HepG2 (cell line): ENCODE data around the gene VPS18. TPM values are rescaled to one million over a fixed set of nuclear protein-coding genes. Genes with fewer than 3 reads are reported as not detected.

ENCODE experiments used
- CHD4 ChIP-seq: fragments of 200-600 bp; sonication (generic); IDR thresholded peaks from 2 replicates; pipeline ENCODE4 v1.7.0; 2017; ENCODE audit warnings: mild to moderate bottlenecking, low read length, borderline replicate concordance
- JDP2 ChIP-seq: sonication (generic); formaldehyde crosslinking; IDR thresholded peaks from 2 replicates; pipeline ENCODE4 v1.8.1; 2022; ENCODE audit warnings: missing genetic modification reagents, borderline replicate concordance
- KMT2A ChIP-seq: sonication (generic); formaldehyde crosslinking; IDR thresholded peaks from 2 replicates; pipeline ENCODE4 v1.4.0; 2020; ENCODE audit warnings: missing genetic modification reagents
- MYC ChIP-seq: sonication (generic); formaldehyde crosslinking; IDR thresholded peaks from 2 replicates; pipeline ENCODE4 v1.9.0; 2021; ENCODE audit warnings: missing genetic modification reagents, borderline replicate concordance
- PAF1 ChIP-seq: IDR thresholded peaks from 2 replicates; pipeline ENCODE4 v1.6.1; 2016; ENCODE audit warnings: missing genetic modification reagents, missing compliant biosample characterization
- RXRA ChIP-seq: sonication (generic); formaldehyde crosslinking; IDR thresholded peaks from 2 replicates; pipeline ENCODE4 v1.5.1; 2020; ENCODE audit warnings: missing genetic modification reagents
- SNAI1 ChIP-seq: sonication (generic); formaldehyde crosslinking; IDR thresholded peaks from 2 replicates; pipeline ENCODE4 v1.5.0; 2020; ENCODE audit warnings: mild to moderate bottlenecking, missing genetic modification reagents, borderline replicate concordance
- SOX5 ChIP-seq: IDR thresholded peaks from 2 replicates; pipeline ENCODE4 v1.6.1; 2016; ENCODE audit warnings: borderline replicate concordance
- XBP1 ChIP-seq: sonication (generic); formaldehyde crosslinking; IDR thresholded peaks from 2 replicates; pipeline ENCODE4 v1.5.0; 2020; ENCODE audit warnings: missing genetic modification reagents
- ZNF12 ChIP-seq: sonication (generic); formaldehyde crosslinking; IDR thresholded peaks from 2 replicates; pipeline ENCODE4 v1.5.0; 2020; ENCODE audit warnings: missing genetic modification reagents
- ZNF354B ChIP-seq: sonication (generic); formaldehyde crosslinking; IDR thresholded peaks from 2 replicates; pipeline ENCODE4 v1.8.0; 2022; ENCODE audit warnings: mild to moderate bottlenecking, missing genetic modification reagents
- ZNF672 ChIP-seq: sonication (generic); formaldehyde crosslinking; IDR thresholded peaks from 2 replicates; pipeline ENCODE4 v1.8.1; 2022; ENCODE audit warnings: missing genetic modification reagents
- ZNF878 ChIP-seq: sonication (generic); formaldehyde crosslinking; IDR thresholded peaks from 2 replicates; pipeline ENCODE4 v1.8.1; 2023; ENCODE audit warnings: mild to moderate bottlenecking, missing genetic modification reagents, moderate library complexity
- polyA plus RNA-seq, 8 experiments: library from polyadenylated mRNA; depleted of rRNA in 3 of 8; stranded (reverse) in 7 of 8; unstranded in 1 of 8; fragments of >200 nt; fragmentation: Illumina TruSeq in 4 of 8; extraction: Trizol in 4 of 8; gene quantifications; 2 replicates each; pipeline versions ENCODE4 v1.2.1 to v1.2.3, GENCODE V29; 2011 to 2016; ENCODE audit warnings: low read depth in 4 of 8, missing spikeins in 1 of 8, mixed read lengths in 1 of 8; ENCODE audit not compliant: insufficient read depth in 1 of 8
- total RNA-seq, 5 experiments: library from RNA; depleted of rRNA; stranded (reverse); fragments of >200 nt; fragmentation: Illumina TruSeq; extraction: Trizol; gene quantifications; 2 replicates each; pipeline ENCODE4 v1.2.3, GENCODE V29; 2016; ENCODE audit warnings: low read depth in 1 of 5
- TF ChIP-seq, protein P1 (sequence below): sonication (generic); formaldehyde crosslinking; IDR thresholded peaks from 2 replicates; pipeline ENCODE4 v1.4.0; 2020; ENCODE audit warnings: mild to moderate bottlenecking, missing genetic modification reagents
- TF ChIP-seq, protein P2 (sequence below): IDR thresholded peaks from 2 replicates; pipeline ENCODE4 v1.6.1; 2012; ENCODE audit warnings: low read length, improper control_type of control experiment
- TF ChIP-seq, protein P3 (sequence below), 2 experiments: fragments of 450-650 bp in 1 of 2; sonication (generic) in 1 of 2; formaldehyde crosslinking in 1 of 2; IDR thresholded peaks; 2 replicates each; pipeline versions ENCODE4 v1.6.1 to v1.8.0; 2016 to 2022; ENCODE audit warnings: antibody characterized with exemption in 1 of 2, mild to moderate bottlenecking in 1 of 2, missing genetic modification reagents in 1 of 2

VPS18 gene
- total and polyA plus RNA-seq, 2 of the 13 experiments (the other 11 are each of a cell fraction or from before 2014, with no cell fraction given): 5.8 to 17.0 TPM

DNA sequence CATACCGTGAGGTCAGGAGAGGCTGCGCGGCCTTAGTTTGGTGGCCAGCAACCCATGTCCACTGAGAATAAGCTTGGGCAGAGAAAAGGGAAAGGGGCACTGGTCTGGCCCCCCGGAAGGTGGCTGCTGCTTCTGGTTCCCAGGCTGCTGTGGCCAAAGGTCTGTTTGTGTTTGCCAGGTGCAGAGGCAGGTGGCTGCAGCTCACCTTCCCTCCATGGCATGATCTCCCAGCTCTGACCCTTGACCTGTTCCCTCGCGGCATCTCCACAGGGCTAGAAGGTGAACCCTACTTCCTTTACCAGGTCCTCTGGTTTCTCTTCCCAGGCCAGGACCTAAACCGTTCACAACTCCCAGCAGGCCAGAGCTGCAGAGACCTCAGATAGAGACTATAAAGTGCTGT lies 13.8 kb downstream of the VPS18 start (continued):
- TF ChIP-seq, protein P1, sequence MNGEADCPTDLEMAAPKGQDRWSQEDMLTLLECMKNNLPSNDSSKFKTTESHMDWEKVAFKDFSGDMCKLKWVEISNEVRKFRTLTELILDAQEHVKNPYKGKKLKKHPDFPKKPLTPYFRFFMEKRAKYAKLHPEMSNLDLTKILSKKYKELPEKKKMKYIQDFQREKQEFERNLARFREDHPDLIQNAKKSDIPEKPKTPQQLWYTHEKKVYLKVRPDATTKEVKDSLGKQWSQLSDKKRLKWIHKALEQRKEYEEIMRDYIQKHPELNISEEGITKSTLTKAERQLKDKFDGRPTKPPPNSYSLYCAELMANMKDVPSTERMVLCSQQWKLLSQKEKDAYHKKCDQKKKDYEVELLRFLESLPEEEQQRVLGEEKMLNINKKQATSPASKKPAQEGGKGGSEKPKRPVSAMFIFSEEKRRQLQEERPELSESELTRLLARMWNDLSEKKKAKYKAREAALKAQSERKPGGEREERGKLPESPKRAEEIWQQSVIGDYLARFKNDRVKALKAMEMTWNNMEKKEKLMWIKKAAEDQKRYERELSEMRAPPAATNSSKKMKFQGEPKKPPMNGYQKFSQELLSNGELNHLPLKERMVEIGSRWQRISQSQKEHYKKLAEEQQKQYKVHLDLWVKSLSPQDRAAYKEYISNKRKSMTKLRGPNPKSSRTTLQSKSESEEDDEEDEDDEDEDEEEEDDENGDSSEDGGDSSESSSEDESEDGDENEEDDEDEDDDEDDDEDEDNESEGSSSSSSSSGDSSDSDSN (CRISPR knock-in tag): no peak
- TF ChIP-seq KMT2A (CRISPR knock-in tag) (no peak), SOX5 (no peak), MYC (CRISPR knock-in tag) (0 out of 2 replicates have a peak, but pooled peaks have one; percentile 34), ZNF354B (CRISPR knock-in tag) (no peak), ZNF12 (no peak), JDP2 (no peak), RXRA (CRISPR knock-in tag) (no peak), PAF1 (no peak), XBP1 (CRISPR knock-in tag) (no peak), CHD4 (no peak), ZNF672 (CRISPR knock-in tag) (no peak), SNAI1 (CRISPR knock-in tag) (no peak), ZNF878 (no peak)
- TF ChIP-seq, protein P2, sequence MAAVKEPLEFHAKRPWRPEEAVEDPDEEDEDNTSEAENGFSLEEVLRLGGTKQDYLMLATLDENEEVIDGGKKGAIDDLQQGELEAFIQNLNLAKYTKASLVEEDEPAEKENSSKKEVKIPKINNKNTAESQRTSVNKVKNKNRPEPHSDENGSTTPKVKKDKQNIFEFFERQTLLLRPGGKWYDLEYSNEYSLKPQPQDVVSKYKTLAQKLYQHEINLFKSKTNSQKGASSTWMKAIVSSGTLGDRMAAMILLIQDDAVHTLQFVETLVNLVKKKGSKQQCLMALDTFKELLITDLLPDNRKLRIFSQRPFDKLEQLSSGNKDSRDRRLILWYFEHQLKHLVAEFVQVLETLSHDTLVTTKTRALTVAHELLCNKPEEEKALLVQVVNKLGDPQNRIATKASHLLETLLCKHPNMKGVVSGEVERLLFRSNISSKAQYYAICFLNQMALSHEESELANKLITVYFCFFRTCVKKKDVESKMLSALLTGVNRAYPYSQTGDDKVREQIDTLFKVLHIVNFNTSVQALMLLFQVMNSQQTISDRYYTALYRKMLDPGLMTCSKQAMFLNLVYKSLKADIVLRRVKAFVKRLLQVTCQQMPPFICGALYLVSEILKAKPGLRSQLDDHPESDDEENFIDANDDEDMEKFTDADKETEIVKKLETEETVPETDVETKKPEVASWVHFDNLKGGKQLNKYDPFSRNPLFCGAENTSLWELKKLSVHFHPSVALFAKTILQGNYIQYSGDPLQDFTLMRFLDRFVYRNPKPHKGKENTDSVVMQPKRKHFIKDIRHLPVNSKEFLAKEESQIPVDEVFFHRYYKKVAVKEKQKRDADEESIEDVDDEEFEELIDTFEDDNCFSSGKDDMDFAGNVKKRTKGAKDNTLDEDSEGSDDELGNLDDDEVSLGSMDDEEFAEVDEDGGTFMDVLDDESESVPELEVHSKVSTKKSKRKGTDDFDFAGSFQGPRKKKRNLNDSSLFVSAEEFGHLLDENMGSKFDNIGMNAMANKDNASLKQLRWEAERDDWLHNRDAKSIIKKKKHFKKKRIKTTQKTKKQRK: no peak
- TF ChIP-seq, protein P3, sequence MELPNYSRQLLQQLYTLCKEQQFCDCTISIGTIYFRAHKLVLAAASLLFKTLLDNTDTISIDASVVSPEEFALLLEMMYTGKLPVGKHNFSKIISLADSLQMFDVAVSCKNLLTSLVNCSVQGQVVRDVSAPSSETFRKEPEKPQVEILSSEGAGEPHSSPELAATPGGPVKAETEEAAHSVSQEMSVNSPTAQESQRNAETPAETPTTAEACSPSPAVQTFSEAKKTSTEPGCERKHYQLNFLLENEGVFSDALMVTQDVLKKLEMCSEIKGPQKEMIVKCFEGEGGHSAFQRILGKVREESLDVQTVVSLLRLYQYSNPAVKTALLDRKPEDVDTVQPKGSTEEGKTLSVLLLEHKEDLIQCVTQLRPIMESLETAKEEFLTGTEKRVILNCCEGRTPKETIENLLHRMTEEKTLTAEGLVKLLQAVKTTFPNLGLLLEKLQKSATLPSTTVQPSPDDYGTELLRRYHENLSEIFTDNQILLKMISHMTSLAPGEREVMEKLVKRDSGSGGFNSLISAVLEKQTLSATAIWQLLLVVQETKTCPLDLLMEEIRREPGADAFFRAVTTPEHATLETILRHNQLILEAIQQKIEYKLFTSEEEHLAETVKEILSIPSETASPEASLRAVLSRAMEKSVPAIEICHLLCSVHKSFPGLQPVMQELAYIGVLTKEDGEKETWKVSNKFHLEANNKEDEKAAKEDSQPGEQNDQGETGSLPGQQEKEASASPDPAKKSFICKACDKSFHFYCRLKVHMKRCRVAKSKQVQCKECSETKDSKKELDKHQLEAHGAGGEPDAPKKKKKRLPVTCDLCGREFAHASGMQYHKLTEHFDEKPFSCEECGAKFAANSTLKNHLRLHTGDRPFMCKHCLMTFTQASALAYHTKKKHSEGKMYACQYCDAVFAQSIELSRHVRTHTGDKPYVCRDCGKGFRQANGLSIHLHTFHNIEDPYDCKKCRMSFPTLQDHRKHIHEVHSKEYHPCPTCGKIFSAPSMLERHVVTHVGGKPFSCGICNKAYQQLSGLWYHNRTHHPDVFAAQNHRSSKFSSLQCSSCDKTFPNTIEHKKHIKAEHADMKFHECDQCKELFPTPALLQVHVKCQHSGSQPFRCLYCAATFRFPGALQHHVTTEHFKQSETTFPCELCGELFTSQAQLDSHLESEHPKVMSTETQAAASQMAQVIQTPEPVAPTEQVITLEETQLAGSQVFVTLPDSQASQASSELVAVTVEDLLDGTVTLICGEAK (IDR thresholded peaks at IDR 0.05): no peak
- TF ChIP-seq, protein P3 (CRISPR knock-in tag; IDR thresholded peaks at IDR 0.05): no peak
